NCI-H1092 treated with DMSO at 0.1 percent for 48 hours (cell line): ENCODE data around the gene PPFIA1.

ENCODE experiments used
- DNase-seq: peaks from one replicate; lab custom pipeline; 2025; lab: John Stamatoyannopoulos, UW

PPFIA1 gene

GRCh38 chr11:70432065-70432464 lies 161.6 kb downstream of the PPFIA1 start:
- no peak for DNase-seq

- no peak for DNase-seq
Measured at GRCh38 chr11:70432580-70432979, 162.1 kb downstream of the PPFIA1 start.

DNA sequence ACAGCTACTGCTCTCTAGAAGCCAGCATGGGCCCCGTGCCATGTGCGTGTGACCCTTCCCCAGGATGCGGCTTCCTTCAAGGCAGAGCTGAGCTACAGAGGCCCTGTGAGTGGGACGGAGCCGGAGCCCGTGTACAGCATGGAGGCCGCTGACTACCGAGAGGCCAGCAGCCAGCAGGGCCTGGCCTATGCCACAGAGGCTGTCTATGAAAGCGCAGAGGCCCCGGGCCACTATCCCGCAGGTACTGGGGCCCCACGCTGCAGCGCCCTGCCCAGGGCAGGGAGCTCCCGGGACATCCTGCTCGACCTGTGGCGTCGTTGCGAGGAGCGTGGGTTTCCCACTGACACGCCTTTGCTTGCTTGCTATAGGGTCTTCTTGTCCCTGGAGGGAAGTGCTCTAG lies 162.5 kb downstream of the PPFIA1 start:
- DNase-seq, result no peak

DNA sequence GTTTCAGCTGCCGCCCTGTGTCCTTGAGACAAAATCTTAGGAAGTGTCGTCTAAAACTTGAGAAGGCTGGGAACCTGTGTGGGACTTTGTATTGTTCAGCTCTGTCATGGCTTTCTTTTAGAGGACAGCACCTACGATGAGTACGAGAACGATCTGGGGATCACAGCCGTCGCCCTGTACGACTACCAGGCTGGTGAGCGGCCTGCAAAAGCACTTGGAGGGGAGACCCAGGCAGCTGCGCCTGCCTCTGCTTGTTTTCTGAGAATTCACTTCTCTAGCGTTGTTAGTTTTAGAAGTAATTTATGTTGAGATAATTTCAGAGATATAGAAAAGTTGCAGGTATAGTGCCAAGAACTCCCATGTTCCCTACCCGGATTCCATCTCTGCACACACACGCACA lies 163.0 kb downstream of the PPFIA1 start:
- no peak for DNase-seq
